GM10847 (cell line): ENCODE measurements around the gene GAS6.

ENCODE experiments used
- POLR2A ChIP-seq: IDR thresholded peaks from 2 replicates; pipeline ENCODE4 v1.6.1; 2011; ENCODE audit not compliant: insufficient read length; ENCODE audit errors: extremely low read depth

GAS6 gene

GRCh38 chr13:113813749-113814434 is 50.0 kb downstream of the GAS6 start:
- TF ChIP-seq POLR2A: no peak

GRCh38 chr13:113813070-113813748 is 50.7 kb downstream of the GAS6 start:
- no peak for TF ChIP-seq POLR2A

- no peak for TF ChIP-seq POLR2A
Measured at GRCh38 chr13:113812178-113813040, 51.5 kb downstream of the GAS6 start.

- no peak for TF ChIP-seq POLR2A
Measured at GRCh38 chr13:113811081-113811928, 52.6 kb downstream of the GAS6 start.

GRCh38 chr13:113810640-113811039 is 53.2 kb downstream of the GAS6 start:
- no peak for TF ChIP-seq POLR2A

- TF ChIP-seq POLR2A: no peak
Measured at GRCh38 chr13:113809934-113810333, 53.9 kb downstream of the GAS6 start.

GRCh38 chr13:113808058-113808834 is 55.6 kb downstream of the GAS6 start:
- no peak for TF ChIP-seq POLR2A

GRCh38 chr13:113806526-113806925 is 57.4 kb downstream of the GAS6 start:
- TF ChIP-seq POLR2A: no peak

- TF ChIP-seq POLR2A: no peak
Measured at GRCh38 chr13:113806104-113806471, 57.8 kb downstream of the GAS6 start.

GRCh38 chr13:113805431-113806103 is 58.3 kb downstream of the GAS6 start:
- no peak for TF ChIP-seq POLR2A

GRCh38 chr13:113804703-113805430 is 59.0 kb downstream of the GAS6 start:
- no peak for TF ChIP-seq POLR2A

GRCh38 chr13:113804017-113804702 is 59.7 kb downstream of the GAS6 start:
- no peak for TF ChIP-seq POLR2A
